ENCODE measurements around the gene SYNGR3. TPM values are rescaled to one million over a fixed set of nuclear protein-coding genes. Genes with fewer than 3 reads are reported as not detected.

The SYNGR3 gene
- total and polyA plus RNA-seq, 2 of the 13 experiments (the other 11 are each of a cell fraction or from before 2014, with no cell fraction given) = 0.97 to 5.7 TPM

DNA sequence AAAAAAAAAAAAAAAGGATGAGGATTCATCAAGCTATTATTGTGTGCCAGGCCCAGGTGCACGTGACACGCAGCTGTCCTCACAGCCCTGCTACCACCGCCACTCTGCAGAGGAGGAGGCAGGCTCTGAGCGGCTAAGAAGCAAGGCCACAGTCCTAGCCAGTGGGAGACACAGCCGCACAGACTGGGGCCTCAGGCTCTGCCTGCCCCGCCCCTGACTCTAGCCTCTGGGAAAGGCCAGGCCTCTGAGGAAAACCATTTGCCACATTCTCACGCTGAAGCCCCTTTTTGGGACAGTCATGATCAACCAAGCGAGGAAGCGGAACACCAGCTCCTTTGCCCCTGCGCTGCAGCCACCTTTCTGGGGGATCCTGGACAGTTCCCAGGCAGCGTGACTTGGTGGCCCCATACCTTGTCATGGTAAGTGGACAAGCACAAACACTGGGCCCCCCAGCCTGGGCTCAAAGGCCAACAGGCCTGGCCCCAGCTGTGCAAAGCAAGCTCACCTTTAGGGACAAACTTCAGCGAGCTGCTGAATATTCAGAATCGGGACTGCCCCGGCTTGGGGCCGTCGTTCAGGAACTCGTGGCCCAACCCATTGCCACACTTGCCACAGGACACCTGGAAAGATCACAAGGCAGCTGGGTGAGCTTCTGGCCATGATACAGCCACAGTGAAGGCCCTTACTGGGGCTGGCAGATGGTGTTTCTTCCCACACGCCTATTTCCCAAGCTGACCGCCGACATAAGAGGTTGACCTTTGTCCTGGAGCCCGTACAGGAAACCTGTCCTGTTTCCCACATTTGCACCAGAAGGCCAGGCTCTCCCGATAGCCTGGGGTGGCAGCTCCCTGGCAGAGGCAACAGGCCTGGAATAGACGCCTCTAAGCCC, 49.3 kb upstream of the SYNGR3 start (continued):
- 0 out of 2 replicates have a peak, but pooled peaks have one; percentile 3 for TF ChIP-seq MNT (IDR thresholded peaks at IDR 0.05)
- TF ChIP-seq, protein P1, sequence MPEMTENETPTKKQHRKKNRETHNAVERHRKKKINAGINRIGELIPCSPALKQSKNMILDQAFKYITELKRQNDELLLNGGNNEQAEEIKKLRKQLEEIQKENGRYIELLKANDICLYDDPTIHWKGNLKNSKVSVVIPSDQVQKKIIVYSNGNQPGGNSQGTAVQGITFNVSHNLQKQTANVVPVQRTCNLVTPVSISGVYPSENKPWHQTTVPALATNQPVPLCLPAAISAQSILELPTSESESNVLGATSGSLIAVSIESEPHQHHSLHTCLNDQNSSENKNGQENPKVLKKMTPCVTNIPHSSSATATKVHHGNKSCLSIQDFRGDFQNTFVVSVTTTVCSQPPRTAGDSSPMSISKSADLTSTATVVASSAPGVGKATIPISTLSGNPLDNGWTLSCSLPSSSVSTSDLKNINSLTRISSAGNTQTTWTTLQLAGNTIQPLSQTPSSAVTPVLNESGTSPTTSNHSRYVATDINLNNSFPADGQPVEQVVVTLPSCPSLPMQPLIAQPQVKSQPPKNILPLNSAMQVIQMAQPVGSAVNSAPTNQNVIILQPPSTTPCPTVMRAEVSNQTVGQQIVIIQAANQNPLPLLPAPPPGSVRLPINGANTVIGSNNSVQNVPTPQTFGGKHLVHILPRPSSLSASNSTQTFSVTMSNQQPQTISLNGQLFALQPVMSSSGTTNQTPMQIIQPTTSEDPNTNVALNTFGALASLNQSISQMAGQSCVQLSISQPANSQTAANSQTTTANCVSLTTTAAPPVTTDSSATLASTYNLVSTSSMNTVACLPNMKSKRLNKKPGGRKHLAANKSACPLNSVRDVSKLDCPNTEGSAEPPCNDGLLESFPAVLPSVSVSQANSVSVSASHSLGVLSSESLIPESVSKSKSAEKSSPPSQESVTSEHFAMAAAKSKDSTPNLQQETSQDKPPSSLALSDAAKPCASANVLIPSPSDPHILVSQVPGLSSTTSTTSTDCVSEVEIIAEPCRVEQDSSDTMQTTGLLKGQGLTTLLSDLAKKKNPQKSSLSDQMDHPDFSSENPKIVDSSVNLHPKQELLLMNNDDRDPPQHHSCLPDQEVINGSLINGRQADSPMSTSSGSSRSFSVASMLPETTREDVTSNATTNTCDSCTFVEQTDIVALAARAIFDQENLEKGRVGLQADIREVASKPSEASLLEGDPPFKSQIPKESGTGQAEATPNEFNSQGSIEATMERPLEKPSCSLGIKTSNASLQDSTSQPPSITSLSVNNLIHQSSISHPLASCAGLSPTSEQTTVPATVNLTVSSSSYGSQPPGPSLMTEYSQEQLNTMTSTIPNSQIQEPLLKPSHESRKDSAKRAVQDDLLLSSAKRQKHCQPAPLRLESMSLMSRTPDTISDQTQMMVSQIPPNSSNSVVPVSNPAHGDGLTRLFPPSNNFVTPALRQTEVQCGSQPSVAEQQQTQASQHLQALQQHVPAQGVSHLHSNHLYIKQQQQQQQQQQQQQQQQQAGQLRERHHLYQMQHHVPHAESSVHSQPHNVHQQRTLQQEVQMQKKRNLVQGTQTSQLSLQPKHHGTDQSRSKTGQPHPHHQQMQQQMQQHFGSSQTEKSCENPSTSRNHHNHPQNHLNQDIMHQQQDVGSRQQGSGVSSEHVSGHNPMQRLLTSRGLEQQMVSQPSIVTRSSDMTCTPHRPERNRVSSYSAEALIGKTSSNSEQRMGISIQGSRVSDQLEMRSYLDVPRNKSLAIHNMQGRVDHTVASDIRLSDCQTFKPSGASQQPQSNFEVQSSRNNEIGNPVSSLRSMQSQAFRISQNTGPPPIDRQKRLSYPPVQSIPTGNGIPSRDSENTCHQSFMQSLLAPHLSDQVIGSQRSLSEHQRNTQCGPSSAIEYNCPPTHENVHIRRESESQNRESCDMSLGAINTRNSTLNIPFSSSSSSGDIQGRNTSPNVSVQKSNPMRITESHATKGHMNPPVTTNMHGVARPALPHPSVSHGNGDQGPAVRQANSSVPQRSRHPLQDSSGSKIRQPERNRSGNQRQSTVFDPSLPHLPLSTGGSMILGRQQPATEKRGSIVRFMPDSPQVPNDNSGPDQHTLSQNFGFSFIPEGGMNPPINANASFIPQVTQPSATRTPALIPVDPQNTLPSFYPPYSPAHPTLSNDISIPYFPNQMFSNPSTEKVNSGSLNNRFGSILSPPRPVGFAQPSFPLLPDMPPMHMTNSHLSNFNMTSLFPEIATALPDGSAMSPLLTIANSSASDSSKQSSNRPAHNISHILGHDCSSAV (CRISPR knock-in tag; IDR thresholded peaks at IDR 0.05; ENCODE audit: borderline replicate concordance) = no peak
- TF ChIP-seq ZBTB46 (CRISPR knock-in tag; IDR thresholded peaks at IDR 0.05; ENCODE audit: borderline replicate concordance) = no peak
- 0 out of 2 replicates have a peak, but pooled peaks have one; percentile 37 for TF ChIP-seq ZNF546 (CRISPR knock-in tag; conservative IDR thresholded peaks at IDR 0.05)
- no peak for TF ChIP-seq ZNF256 (CRISPR knock-in tag; conservative IDR thresholded peaks at IDR 0.05)
- no peak; the same call in 1 of the 2 replicates for TF ChIP-seq ZNF263 (CRISPR knock-in tag; IDR thresholded peaks at IDR 0.05)
- TF ChIP-seq AGO2 (optimal IDR thresholded peaks at IDR 0.05; ENCODE audit: low read depth, low read length) = no peak
- TF ChIP-seq KAT2B (IDR thresholded peaks at IDR 0.05; ENCODE audit: borderline replicate concordance, low read depth, low read length) = no peak
- 0 out of 2 replicates have a peak, but pooled peaks have one; percentile 37 for TF ChIP-seq ZNF775 (CRISPR knock-in tag; IDR thresholded peaks at IDR 0.05; ENCODE audit: borderline replicate concordance)
- TF ChIP-seq ZNF562 (CRISPR knock-in tag; IDR thresholded peaks at IDR 0.05; ENCODE audit: borderline replicate concordance) = no peak
- no peak for TF ChIP-seq NFYC (CRISPR knock-in tag; IDR thresholded peaks at IDR 0.05)
- TF ChIP-seq MLXIP (CRISPR knock-in tag; IDR thresholded peaks at IDR 0.05; ENCODE audit: borderline replicate concordance) = no peak; the same call in 1 of the 2 replicates

Data from HepG2 (cell line).